ENCODE results near the gene GAB4.

The GAB4 gene

GRCh38 chr22:16912281-16912680, 95.7 kb downstream of the GAB4 start:
- DNase-seq (ENCODE audit: low spot score) = no peak

Data from kidney capillary endothelial cell (primary cell).